Measurements from ENCODE around the gene NAA40.

The NAA40 gene

DNA sequence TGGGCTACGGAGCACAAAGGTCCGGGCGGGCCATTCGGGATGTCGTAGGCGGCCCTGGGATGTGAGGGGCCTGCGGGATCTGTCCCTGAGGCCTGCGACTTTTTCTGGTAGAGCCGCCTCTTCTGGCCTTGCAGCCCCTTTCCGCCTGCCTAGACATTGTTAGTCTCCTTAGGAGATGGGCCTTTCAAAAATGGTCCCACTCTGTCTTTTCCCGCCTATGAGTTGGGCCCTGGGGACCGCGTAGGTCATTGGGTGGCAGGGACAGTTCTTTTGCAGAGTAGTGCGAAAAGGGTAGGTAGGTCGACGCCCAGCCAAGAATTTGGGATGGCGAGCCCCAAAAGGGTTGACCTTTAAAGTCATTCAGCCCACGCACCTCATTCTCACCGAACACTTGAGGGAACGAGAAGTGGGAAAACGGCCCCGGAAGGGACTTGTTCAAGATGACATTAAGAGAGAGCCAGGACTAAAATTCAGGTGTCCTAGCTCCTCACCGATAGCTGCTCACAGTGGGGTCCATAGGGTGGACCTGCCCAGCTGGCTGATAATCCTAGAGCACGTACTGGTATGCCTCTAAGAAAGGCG lies 48.2 kb downstream of the NAA40 start:
- DNase-seq (ENCODE audit: low read depth) = no peak

DNA sequence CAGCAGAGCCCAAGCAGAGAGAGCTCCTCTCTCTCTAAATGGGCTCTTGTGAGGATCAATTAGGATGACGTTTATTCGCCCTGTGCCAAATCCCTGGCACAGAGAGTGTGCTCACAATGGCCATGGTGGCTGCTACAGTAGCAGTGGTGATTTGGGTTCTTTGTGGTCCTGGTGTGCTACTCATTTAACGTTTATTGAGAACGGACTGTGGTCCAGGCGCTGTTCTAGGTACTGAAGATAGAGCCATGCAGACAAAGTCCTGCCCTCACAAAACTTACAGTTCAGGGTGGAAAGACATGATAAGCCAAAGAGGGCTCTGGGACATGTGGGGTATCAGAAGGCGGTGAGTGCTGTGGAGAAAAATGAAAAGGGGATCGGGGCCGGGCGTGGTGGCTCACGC lies 52.8 kb downstream of the NAA40 start:
- DNase-seq (ENCODE audit: low read depth) = no peak

- no peak for DNase-seq (ENCODE audit: low read depth)
Observed at GRCh38 chr11:63993100-63993499, 54.3 kb downstream of the NAA40 start.

GRCh38 chr11:63993993-63994392 lies 55.2 kb downstream of the NAA40 start:
- no peak for DNase-seq (ENCODE audit: low read depth)

DNA sequence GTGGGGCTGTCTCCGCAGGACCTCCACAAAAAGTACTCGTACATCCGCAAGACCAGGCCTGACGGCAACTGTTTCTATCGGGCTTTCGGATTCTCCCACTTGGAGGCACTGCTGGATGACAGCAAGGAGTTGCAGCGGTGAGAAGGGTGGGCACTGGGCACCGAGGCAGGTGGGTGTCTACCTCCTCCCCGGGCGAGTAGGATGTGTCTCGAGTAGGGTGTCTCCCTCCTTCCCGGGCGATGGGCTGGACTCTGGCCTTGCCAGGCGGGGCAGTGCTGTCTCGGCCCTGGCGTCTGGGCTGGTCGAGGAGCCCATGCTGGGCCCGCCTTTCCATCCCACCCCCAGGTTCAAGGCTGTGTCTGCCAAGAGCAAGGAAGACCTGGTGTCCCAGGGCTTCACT lies 57.7 kb downstream of the NAA40 start:
- DNase-seq (ENCODE audit: low read depth) = no peak

DNA sequence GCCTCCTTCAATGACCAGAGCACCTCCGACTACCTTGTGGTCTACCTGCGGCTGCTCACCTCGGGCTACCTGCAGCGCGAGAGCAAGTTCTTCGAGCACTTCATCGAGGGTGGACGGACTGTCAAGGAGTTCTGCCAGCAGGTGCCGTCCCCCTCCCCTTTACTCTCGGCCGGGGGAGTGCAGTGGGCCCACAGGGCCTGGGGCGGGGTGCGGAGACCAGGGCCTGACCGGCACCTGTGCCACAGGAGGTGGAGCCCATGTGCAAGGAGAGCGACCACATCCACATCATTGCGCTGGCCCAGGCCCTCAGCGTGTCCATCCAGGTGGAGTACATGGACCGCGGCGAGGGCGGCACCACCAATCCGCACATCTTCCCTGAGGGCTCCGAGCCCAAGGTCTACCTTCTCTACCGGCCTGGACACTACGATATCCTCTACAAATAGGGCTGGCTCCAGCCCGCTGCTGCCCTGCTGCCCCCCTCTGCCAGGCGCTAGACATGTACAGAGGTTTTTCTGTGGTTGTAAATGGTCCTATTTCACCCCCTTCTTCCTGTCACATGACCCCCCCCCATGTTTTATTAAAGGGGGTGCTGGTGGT lies 58.4 kb downstream of the NAA40 start:
- no peak for DNase-seq (ENCODE audit: low read depth)

GRCh38 chr11:63997801-63998337 lies 59.1 kb downstream of the NAA40 start:
- no peak for DNase-seq (ENCODE audit: low read depth)

DNA sequence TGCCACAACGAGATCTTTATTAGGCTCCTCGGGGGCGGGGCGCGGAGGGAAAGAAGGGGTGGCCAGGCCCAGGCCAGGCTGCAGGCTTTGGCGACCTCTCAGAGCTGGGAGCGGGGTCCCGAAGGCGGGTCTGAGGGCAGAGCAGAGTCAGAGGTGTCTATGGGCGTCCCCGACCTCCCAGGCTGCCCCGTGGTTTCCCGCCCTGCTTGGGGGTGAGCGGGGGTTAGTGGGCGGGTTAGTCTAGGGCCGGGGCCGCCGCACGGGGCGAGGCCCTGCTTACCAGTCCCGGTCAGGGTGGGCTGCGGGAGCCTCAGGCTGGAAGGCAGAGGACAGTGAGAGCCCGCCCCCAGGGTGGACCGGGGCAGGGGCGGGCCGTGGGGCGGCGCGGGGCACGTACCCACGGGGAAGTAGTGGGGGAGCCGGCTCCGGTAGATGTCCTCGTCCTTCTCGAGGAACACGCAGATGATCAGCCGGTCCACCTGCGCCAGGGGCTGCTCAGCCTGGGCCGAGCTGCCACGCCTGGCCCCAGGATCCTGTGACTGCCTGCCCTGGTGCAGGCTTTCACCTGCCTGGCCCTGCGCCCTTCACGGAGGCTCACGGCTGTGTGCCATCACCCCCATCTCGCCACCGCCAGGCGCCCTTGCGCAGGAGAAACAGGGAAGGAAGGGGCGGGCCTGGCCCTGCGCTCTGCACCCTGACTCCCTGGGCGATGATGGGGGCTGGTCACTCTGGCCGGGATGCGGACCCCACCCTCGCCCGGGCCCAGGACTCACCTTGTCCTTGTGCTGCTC lies 60.0 kb downstream of the NAA40 start:
- no peak for DNase-seq (ENCODE audit: low read depth)

GRCh38 chr11:63999349-64000025 lies 60.7 kb downstream of the NAA40 start:
- DNase-seq (ENCODE audit: low read depth) = peak; percentile 49

- DNase-seq (ENCODE audit: low read depth) = peak; percentile 61
Observed at GRCh38 chr11:64000026-64000739, 61.4 kb downstream of the NAA40 start.

DNA sequence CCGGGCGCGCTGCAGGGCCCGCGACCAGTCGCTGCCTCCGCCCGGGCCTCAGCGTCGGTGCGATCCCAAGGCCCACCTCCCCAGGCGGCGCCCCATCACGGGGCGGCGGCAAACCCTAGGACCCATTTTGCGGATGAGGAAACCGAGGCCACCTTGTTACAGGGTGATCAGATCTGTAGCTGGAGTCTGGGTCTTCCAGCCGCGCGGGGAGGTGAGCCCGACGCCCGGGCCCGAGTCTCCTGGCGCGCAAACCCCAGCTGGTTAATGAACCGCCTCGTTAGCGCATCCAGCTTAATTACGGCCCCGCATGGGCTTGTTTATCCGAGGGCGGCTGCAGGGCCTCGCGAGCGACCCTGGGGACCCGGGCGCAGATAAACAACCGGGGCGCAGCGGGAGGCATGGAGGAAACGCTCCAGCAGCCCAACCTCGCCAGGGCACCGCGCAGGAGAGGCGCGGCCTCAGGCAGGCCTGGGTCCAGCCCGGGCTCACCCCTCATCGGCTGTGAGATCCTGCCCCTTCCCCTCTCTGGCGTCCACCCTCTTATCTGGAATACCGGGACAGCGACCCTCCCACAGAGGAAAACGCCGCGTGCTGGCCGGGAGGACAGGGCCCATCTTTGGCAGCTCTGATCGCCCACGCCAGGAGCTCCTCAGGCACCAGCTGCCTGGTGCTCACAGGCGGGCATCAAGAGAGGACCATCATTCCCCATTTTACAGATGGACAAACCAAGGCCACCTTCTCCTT lies 62.1 kb downstream of the NAA40 start:
- DNase-seq (ENCODE audit: low read depth) = no peak

- no peak for DNase-seq (ENCODE audit: low read depth)
Observed at GRCh38 chr11:64001484-64002420, 63.0 kb downstream of the NAA40 start.

GRCh38 chr11:64003807-64004589 lies 65.2 kb downstream of the NAA40 start:
- no peak for DNase-seq (ENCODE audit: low read depth)

GRCh38 chr11:64004590-64004984 lies 65.8 kb downstream of the NAA40 start:
- DNase-seq (ENCODE audit: low read depth) = no peak

DNA sequence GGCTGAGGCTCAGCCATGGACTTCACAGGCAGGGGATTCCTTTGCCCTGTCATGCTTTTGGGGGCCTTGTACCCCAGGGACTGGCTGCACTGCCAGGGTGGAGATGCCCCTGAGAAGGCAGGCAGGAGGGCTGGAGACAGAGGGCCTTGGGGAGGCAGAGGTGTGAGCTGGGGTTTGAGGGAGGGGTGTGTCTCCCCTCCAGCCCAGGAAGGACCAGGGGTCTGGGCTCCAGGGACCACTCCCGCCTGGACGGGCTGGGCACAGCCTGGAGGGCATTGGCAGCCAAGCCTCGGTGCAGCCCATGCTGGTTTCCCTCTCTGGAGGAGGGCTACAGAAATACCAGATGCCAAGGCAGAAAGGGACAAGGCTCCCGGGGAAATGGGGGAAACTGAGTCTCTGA lies 66.9 kb downstream of the NAA40 start:
- no peak for DNase-seq (ENCODE audit: low read depth)

- DNase-seq (ENCODE audit: low read depth) = no peak
Observed at GRCh38 chr11:64006398-64006797, 67.6 kb downstream of the NAA40 start.
